CD14-positive monocyte (primary cell): ENCODE data around the gene NTNG2. TPM values are rescaled to one million over a fixed set of nuclear protein-coding genes. Genes with fewer than 3 reads are reported as not detected.

Experiments used
- DNase-seq, 3 donors: peaks; one replicate each; pipeline ENCODE4 v3.0.0-alpha.2; 2011 to 2022
- H2AFZ ChIP-seq: 2 replicates; pipeline ENCODE4 v1.6.0; 2012; ENCODE audit warnings: mild to moderate bottlenecking, low read depth, low read length, inconsistent platforms; ENCODE audit not compliant: insufficient read depth, poor library complexity, severe bottlenecking
- H3K27ac ChIP-seq, 2 donors: 1 replicate in 1 of 2; 2 replicates in 1 of 2; pipeline ENCODE4 v1.5.1; 2012 to 2013; ENCODE audit warnings: low read length in 2 of 2, control low read depth in 1 of 2, inconsistent platforms in 1 of 2, low read depth in 1 of 2, mild to moderate bottlenecking in 1 of 2
- H3K27me3 ChIP-seq, 2 donors: one replicate each; pipeline versions ENCODE4 v1.6.0 to v1.6.1; 2011 to 2013; ENCODE audit warnings: low read length in 2 of 2; ENCODE audit not compliant: control insufficient read depth in 2 of 2, insufficient read depth in 2 of 2
- H3K36me3 ChIP-seq, 2 donors: replicated peaks in 1 of 2; 1 replicate in 1 of 2; 2 replicates in 1 of 2; pipeline versions ENCODE4 v1.5.1 to v1.6.1; 2012 to 2013; ENCODE audit warnings: low read length in 2 of 2, control low read depth in 1 of 2, inconsistent platforms in 1 of 2, mild to moderate bottlenecking in 1 of 2; ENCODE audit not compliant: insufficient read depth in 2 of 2, control insufficient read depth in 1 of 2
- H3K4me1 ChIP-seq, 2 donors: 1 replicate in 1 of 2; 2 replicates in 1 of 2; pipeline versions ENCODE4 v1.5.1 to v1.6.1; 2012 to 2013; ENCODE audit warnings: low read length in 2 of 2, control low read depth in 1 of 2, inconsistent platforms in 1 of 2, mild to moderate bottlenecking in 1 of 2, moderate library complexity in 1 of 2; ENCODE audit not compliant: insufficient read depth in 2 of 2, control insufficient read depth in 1 of 2
- H3K4me2 ChIP-seq: replicated peaks from 2 replicates; pipeline ENCODE3; 2012; ENCODE audit warnings: low read length, moderate library complexity, mild to moderate bottlenecking; ENCODE audit not compliant: poor library complexity, severe bottlenecking; ENCODE audit errors: extremely low read depth
- H3K4me3 ChIP-seq, 3 experiments: fragments of 200-600 bp in 1 of 3; sonication (generic) in 1 of 3; replicated peaks in 1 of 3; 1 replicate in 2 of 3; 2 replicates in 1 of 3; pipeline ENCODE4 v1.5.1; 2011 to 2013; ENCODE audit warnings: low read length in 3 of 3, mild to moderate bottlenecking in 3 of 3, control low read depth in 2 of 3, low read depth in 2 of 3, inconsistent platforms in 1 of 3, moderate library complexity in 1 of 3
- H3K79me2 ChIP-seq: 2 replicates; pipeline ENCODE4 v1.6.0; 2012; ENCODE audit warnings: mild to moderate bottlenecking, control low read depth, inconsistent platforms, low read length, moderate library complexity; ENCODE audit not compliant: insufficient read depth
- H3K9ac ChIP-seq: 2 replicates; pipeline ENCODE4 v1.6.0; 2017; ENCODE audit warnings: low read length, mild to moderate bottlenecking; ENCODE audit not compliant: insufficient read depth, poor library complexity, severe bottlenecking
- H3K9me3 ChIP-seq, 2 donors: replicated peaks in 1 of 2; 1 replicate in 1 of 2; 2 replicates in 1 of 2; pipeline versions ENCODE4 v1.5.1 to v1.6.1; 2012 to 2013; ENCODE audit warnings: low read length in 2 of 2, control low read depth in 1 of 2; ENCODE audit not compliant: control insufficient read depth in 1 of 2, insufficient read depth in 1 of 2
- H4K20me1 ChIP-seq: 2 replicates; pipeline ENCODE4 v1.6.0; 2012; ENCODE audit warnings: mild to moderate bottlenecking, low read length, control low read depth, moderate library complexity; ENCODE audit not compliant: insufficient read depth
- H3K27ac Mint-ChIP-seq, 7 donors: one replicate each; pipeline ENCODE4 v1.8.0; 2020; ENCODE audit warnings: mild to moderate bottlenecking in 7 of 7, mixed read lengths in 7 of 7, moderate library complexity in 6 of 7, inconsistent platforms in 2 of 7
- H3K27me3 Mint-ChIP-seq, 3 donors: one replicate each; pipeline ENCODE4 v1.8.0; 2021 to 2022; ENCODE audit warnings: low read depth in 3 of 3, mild to moderate bottlenecking in 3 of 3, mixed read lengths in 3 of 3, moderate library complexity in 3 of 3, inconsistent platforms in 1 of 3
- H3K36me3 Mint-ChIP-seq, 2 donors: one replicate each; pipeline ENCODE4 v1.8.0; 2020; ENCODE audit warnings: mixed read lengths in 2 of 2, inconsistent platforms in 1 of 2, mild to moderate bottlenecking in 1 of 2
- H3K4me1 Mint-ChIP-seq: one replicate; pipeline ENCODE4 v1.8.0; 2020; ENCODE audit warnings: mild to moderate bottlenecking, mixed read lengths
- H3K4me3 Mint-ChIP-seq, 2 donors: one replicate each; pipeline ENCODE4 v1.8.0; 2020; ENCODE audit warnings: mild to moderate bottlenecking in 2 of 2, mixed read lengths in 2 of 2, moderate library complexity in 1 of 2
- H3K9me3 Mint-ChIP-seq, 7 donors: one replicate each; pipeline ENCODE4 v1.8.0; 2020 to 2022; ENCODE audit warnings: mixed read lengths in 7 of 7, mild to moderate bottlenecking in 6 of 7, moderate library complexity in 6 of 7, inconsistent platforms in 2 of 7
- CTCF ChIP-seq: fragments of 200-600 bp; IDR thresholded peaks from one replicate; pipeline ENCODE4 v1.8.0; 2022; ENCODE audit warnings: antibody characterized with exemption, mild to moderate bottlenecking
- WGBS: methylation state at CpG from one replicate; pipeline ENCODE4 v1.1.5; 2013; ENCODE audit warnings: missing lambda C conversion rate; ENCODE audit not compliant: insufficient coverage; 5-methylcytosine and 5-hydroxymethylcytosine counted together
- intact Hi-C, 2 donors: fragments of 100-400 bp; cut with micrococcal nuclease; formaldehyde crosslinking; loops; one replicate each; pipeline versions ENCODE4 v1.15.0 to v1.15.1; 2023
- polyA plus RNA-seq, 3 donors: library from polyadenylated mRNA; depleted of rRNA in 1 of 3; unstranded in 2 of 3; stranded (reverse) in 1 of 3; fragments of 300-500 nt in 2 of 3; fragments of >200 nt in 1 of 3; fragmentation: Illumina TruSeq in 2 of 3; gene quantifications; 1 replicate in 2 of 3; 2 replicates in 1 of 3; pipeline ENCODE4 v1.2.3, GENCODE V29; 2012 to 2021

The NTNG2 gene
- polyA plus RNA-seq, 3 donors, result 2.1 to 10.0 (median 5.0) TPM

- 63% methylated on average over 10 of the region's 19 CpGs for WGBS
- no peaks in the 10 kb centered on the region for H4K20me1 ChIP-seq
- peaks cover 29 to 33% of the 10 kb centered on the region in 2 donors for H3K4me1 ChIP-seq
- intact Hi-C loops, result loop anchor here (1.0 to 2.0 kb wide), 2 partner anchors 66 to 67 kb away; no protein-coding TSS in a partner anchor
- H3K36me3 ChIP-seq, result no peaks in the 10 kb centered on the region
- TF ChIP-seq CTCF, result peak; percentile 98
- no peak overlapping the region for H3K9ac ChIP-seq
- Mint-ChIP-seq H3K9me3 (no peaks in the 10 kb centered on the region), H3K27me3 (peaks cover 8 to 27% (median 24%) of the 10 kb centered on the region in 3 donors), H3K4me3 (no peak overlapping the region), H3K4me1 (peaks cover 24% of the 10 kb centered on the region), H3K36me3 (no peaks in the 10 kb centered on the region), H3K27ac (no peak overlapping the region)
- H3K27me3 ChIP-seq, result peaks cover 0 to 2% of the 10 kb centered on the region in 2 donors
- DNase-seq, result peak; percentile 73 to 74 (median 74)
- H3K9me3 ChIP-seq, result no peaks in the 10 kb centered on the region
- H2AFZ ChIP-seq, result no peak overlapping the region
- no peak overlapping the region for H3K27ac ChIP-seq
- H3K4me3 ChIP-seq, result no peak overlapping the region
- H3K79me2 ChIP-seq, result no peaks in the 10 kb centered on the region
- no peak overlapping the region for H3K4me2 ChIP-seq
These were observed 74.2 kb downstream of the NTNG2 start for GRCh38 chr9:132235894-132236661.

GRCh38 chr9:132236662-132237311, 74.9 kb downstream of the NTNG2 start:
- intact Hi-C loops, result loop anchor here (1.0 to 2.0 kb wide), 2 partner anchors 66 to 68 kb away; no protein-coding TSS in a partner anchor
- Mint-ChIP-seq H3K4me3 (peak overlapping the region in 1 of 2 donors; percentile 4), H3K27ac (no peak overlapping the region), H3K27me3 (peaks cover 8 to 25% (median 24%) of the 10 kb centered on the region in 3 donors), H3K9me3 (peaks cover 0 to 2% (median 0%) of the 10 kb centered on the region in 7 donors), H3K36me3 (no peaks in the 10 kb centered on the region), H3K4me1 (peaks cover 24% of the 10 kb centered on the region)
- no peak overlapping the region for H3K27ac ChIP-seq
- H3K27me3 ChIP-seq, result peaks cover 0 to 2% of the 10 kb centered on the region in 2 donors
- H3K4me3 ChIP-seq, result no peak overlapping the region
- H4K20me1 ChIP-seq, result no peaks in the 10 kb centered on the region
- H3K4me2 ChIP-seq, result no peak overlapping the region
- DNase-seq, result no peak
- no peaks in the 10 kb centered on the region for H3K9me3 ChIP-seq
- H3K79me2 ChIP-seq, result no peaks in the 10 kb centered on the region
- H2AFZ ChIP-seq, result no peak overlapping the region
- whole genome bisulfite sequencing, result 59% methylated on average over 17 of the region's 18 CpGs
- H3K4me1 ChIP-seq, result peaks cover 29 to 39% of the 10 kb centered on the region in 2 donors
- no peaks in the 10 kb centered on the region for H3K36me3 ChIP-seq
- H3K9ac ChIP-seq, result no peak overlapping the region
- peak; percentile 76 for TF ChIP-seq CTCF
